HG03432 (cell line): ENCODE data around the gene ELL.

Experiments
- ATAC-seq: cut with Tn5 transposase; IDR thresholded peaks from one replicate; pipeline ENCODE4 v1.9.1; 2021; ENCODE audit warnings: mild to moderate bottlenecking, moderate library complexity; ENCODE audit not compliant: unreplicated experiment

ELL gene

DNA sequence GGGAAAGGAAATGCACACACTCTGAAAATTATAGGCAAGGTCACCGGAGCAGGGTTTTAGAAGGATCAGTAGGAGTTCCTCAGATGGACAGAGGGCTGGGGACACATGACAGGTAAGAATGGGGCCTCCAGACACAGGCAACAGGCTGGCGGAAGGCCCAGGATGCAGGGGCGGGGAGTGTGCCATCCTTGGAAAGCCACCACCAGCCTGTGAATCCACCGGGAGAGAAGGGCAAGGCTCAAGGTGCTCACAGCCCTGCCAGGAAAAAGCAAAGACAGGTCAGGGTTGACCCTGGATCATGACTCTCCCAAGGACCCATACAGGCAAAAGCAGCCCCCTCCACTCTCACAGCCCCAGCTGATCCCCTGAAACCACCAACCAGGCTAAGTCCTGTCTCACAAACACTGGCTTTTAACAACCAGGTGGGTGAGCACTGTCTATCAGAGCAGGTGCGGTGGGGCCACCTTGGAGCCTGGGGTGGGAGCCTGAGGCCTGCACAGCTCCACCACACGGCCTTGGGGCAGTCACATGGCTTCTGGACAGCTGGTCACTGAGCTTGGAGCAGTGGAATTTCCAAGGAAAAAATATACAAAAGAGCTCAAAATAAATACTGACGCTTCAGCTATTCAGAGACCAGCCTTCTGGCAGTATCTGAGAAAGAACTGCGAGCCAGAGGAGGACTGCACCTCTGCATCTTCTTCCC lies 48.7 kb downstream of the ELL start:
- ATAC-seq, result no peak

DNA sequence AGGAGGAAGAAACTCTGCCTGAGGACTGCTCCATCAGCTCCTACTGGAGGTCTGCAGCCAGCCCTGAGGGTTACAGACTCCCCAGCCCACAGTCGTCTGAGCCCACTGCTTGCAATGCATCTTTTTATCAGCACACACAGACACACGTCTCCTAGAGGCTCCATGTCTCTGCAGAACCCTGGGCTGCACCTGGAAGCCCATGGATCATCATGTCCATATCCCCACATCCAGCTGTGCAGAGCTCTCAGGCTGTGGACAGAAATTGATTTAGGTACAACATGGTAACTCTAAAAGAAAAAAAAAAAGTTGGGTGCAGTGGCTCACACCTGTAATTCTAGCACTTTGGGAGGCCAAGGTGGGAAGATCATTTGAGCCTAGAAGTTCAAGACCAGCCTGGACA lies 51.1 kb downstream of the ELL start:
- no peak for ATAC-seq

DNA sequence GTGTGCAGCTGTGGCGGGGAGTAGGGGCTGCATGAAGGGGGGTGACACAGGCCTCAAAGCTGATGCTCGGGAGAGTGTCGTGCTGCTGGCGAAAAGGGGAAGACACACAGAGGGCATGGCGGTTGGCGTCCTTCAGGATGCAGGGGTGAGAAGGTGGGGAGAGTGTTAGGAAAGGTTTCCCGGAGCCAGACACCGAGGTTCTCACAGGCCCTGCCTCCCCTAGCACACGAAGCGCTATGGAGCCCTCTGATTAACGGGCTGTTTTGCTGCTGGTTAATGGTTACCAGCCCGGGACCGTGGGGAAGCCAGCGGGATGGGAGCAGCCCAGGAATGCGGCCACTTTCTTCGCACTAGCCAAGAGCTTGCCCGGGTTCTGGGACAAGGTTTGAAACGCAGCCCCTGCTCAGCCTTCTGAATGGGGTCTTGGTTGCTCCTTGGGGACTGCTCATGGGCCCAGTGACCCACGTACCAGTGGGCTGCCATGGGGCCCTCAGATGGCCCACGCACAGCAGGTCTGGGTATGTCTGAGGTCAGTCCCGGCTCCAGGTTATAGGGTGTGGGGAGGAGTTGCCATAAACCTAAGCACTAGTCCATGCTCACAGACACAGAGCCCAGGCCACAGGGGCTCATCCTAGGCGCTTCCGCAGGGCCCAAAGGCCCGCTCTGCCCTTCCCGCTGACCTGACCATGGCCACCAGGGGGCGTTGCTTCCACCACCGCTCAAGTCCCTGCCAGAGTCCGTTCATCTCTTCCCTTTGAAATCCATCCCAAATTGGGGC lies 52.6 kb downstream of the ELL start:
- no peak for ATAC-seq

DNA sequence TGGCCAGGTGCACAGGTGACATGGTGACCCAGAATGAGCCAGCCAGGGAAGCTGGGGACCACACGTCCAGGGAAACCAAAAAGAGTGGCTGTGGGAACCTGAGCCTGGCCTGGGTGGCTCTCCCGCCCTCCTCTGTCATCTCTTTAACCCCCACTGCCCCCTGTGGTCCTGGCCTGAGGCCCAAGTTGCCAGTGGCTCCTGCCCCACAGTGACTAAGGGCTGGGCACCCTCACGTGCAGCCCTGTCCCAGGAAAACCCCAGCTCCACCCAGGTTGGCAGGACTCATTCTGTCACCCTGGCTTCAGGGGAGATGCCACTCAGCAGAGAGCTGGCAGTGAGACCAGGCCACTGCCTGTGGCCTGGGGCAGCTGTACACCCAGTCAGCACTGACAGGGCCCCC lies 53.4 kb downstream of the ELL start:
- no peak for ATAC-seq

DNA sequence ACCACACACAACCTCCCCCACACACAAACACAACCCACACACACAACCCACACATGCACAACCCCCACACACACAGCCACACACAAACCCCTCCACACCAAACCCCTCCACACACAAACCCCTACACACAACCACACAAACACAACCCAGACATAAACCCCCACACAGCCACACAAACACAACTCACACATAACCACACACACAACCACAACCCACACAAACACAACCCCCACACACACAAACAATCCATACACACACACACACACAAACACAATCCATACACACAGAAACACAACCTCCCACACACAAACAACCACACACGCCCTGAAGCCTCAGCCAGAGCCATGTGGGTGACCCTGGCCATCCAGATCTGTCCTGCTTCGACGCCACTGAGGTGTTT lies 53.9 kb downstream of the ELL start:
- ATAC-seq, result no peak

DNA sequence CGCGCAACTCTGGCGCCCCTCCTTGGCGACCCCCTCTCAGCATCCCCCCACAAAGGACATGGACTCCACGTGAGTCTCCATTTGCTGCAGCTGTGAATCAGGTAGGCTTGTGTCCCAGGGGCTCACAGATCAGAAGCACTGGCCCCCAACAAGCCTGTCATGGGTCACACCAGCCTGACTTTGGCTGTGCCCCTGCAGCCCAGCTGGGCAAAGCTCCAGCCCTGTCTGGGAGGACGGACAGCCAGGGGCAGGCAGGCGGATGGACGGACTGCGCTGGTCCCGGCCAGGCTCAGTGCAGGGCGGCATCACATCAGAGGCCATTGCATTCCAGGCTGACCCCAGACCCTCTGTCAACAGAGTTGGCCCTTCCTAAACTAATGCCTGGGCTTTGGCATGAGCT lies 55.5 kb downstream of the ELL start:
- ATAC-seq, result no peak

DNA sequence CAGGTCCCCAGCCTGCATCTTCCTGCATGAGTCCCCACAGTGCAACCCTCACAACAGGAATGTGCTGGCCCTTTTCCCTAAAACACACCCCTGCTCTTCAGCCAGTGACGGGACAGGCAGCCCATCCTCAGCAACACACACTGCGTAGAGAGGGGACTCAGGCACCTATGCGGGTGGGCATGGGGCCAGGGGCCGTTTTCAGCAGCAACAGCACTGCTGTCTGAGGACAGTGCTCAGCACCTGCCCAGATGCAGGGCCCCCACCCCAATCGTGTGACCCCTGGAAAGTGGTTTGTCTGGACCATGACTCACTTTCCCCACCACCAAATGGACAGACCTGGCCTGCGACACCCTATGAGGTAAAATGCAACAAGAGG lies 55.9 kb downstream of the ELL start:
- no peak for ATAC-seq

DNA sequence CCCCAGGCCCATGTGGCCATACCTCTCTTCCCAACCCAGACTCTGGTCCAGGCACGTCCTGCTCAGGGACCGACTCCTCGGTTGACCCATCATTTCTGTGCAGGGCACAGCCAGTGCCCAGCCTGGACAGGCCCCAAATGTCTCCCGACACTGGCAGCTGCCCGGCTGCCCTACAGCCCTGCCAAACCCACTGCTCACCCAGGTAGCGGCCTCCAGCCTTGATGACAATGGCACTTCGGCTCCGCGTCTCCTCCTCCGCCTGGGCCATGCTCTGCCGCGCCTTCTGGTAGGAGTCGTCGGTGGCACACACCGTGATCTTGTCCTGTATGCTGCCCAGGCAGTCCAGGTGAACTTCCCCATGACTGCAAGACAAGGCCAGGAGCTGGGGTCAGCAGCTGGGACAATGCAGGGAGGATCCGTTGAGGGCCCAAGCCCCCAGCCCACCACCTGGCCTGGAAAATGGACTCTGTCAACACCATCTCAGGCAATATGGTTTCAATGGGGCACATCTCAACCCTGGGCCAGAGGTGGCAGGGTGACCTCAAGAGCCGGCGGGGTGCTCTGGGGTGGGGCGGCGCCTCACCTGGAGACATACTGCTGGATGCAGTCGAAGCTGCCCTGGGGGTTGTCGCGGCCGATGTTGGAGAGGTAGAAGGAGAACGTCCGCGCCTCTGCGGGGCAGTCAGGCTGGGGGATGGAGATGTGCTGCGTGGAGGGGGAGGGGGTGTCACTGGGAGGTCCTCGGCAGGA lies 56.5 kb downstream of the ELL start:
- ATAC-seq, result no peak

DNA sequence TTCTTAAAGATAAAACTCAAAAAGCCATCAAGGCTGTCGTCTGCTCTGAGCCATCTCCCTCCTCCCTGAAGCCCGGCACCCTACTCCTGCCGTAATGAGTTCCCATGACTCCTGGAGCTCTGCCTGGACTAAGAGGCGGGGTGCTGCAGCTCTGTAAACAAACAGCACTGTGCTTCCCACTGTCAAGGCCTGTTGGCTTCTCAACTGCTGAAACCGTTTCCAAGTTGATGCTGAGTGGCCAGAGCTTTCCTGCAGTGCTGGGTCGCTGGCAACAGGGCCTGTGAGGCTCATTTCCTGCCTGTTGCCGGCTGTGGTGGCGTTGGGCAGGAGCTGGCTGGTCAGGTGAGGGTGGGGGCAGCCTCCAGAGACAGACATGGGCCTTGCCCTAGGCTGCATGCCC lies 57.2 kb downstream of the ELL start:
- no peak for ATAC-seq

DNA sequence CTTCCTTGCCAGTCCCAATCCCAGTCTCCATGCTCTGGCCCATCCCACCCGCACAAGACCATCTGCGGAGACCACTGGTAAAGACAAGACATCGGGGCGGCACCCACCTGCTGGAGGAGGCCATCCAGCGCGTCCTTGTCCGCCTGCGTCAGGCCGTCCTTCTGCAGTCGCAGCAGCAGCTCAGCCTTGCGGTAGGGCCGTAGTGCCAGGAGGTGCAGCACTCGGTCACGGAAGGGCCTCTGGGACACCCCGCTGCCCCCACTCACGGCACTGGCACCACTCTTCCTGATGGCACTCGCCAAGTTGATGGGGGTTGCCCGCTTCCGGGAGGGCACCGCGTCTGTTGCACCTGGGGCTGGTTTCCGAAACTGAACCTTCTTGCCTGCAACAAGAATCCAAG lies 60.4 kb downstream of the ELL start:
- ATAC-seq, result no peak

DNA sequence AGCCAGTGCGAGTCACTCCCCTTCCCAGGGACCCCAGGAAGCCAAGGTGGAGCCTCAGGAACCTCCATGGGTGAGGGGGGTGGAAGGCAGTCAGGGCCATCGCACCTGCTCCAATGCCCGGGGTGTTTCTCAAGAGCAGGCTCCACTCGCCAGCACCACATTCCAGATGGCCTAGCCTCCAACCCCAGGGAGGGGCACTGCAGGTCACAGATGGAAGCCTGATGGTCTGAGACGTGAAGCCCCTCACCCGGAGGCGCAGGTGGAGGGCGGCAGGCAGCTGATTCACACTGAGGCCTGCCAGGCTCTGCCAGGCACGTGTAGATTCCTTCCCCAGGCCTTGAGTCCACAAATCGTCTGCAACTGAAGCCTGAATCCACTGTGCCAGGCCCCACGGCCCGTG lies 61.0 kb downstream of the ELL start:
- ATAC-seq, result no peak

DNA sequence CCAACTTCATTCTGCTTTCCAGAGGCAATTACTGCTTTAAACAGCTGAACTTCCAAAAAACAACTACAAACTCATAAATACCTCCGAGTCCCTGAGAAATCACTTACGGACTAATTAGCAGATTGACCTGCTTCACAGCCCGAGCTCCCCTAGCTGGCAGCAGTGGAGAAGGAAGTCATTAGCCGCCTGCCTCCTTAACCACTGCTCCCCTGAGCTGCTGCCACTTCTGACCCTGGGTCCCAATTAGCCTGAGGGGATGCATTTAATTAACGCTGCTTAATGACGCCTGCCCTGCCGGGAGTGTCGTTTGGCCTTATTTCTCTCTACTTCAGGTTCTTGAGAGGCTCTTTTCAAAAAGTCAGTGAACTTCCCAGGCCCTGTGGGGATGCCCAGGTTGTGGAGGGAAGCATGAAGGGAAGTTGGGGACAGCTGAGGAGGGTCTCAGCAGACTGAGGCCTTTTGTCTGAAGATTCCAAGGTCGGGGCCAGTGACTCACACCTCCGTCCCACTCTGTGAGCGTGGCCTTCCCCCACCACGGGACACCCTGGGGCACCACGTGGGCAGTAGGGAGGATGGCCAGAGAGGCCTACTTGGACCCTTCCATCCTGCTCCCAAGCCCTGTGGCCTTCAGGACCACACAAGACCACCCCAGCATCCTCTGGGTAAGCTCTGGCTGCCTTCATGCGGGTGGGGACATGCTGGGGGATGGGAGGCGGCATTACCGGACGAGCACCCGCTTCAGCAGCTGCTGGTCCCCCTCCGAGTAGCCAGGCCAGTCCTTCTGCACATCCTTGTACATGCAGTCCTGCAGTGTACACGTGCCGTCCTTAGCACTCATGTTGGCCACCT lies 64.2 kb downstream of the ELL start:
- no peak for ATAC-seq

DNA sequence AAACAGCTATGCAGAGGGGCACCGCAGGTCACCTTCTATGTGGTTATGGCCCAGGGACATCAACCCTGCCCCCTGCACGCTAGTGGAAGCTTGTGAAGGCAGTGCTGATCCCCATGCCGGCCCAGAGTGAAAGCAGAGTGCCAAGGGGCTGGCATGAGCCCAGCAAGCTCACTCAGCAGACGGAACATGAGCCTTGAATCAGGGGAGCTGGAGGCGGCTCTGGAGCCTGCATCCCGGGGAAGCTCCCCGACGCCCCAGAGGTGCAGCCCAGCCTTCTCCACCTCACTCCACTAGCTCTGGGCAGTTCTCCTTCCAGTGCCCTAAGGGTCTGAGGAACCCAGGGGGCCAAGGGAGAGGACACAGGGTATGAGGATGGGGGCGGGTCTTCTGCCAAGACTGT lies 64.9 kb downstream of the ELL start:
- no peak for ATAC-seq

DNA sequence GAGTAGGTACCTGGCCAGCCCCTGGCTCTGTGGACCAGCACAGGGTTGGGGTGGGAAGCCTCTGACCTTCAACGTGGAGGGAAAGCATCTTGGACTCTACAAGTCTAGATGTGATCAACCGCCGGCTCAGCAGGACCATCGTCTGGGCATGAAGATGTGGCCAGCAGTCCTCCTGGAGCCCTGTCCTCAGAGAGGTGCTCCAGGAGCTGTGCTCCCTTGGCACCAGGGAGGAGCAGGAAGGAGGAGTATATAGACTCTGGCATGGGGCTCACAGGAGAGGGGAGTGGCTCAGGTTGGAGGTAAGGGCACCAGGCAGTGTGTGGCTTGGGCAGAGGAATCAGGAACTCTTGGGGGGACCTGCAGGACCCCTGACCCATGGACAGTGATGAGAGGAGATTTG lies 65.6 kb downstream of the ELL start:
- no peak for ATAC-seq

DNA sequence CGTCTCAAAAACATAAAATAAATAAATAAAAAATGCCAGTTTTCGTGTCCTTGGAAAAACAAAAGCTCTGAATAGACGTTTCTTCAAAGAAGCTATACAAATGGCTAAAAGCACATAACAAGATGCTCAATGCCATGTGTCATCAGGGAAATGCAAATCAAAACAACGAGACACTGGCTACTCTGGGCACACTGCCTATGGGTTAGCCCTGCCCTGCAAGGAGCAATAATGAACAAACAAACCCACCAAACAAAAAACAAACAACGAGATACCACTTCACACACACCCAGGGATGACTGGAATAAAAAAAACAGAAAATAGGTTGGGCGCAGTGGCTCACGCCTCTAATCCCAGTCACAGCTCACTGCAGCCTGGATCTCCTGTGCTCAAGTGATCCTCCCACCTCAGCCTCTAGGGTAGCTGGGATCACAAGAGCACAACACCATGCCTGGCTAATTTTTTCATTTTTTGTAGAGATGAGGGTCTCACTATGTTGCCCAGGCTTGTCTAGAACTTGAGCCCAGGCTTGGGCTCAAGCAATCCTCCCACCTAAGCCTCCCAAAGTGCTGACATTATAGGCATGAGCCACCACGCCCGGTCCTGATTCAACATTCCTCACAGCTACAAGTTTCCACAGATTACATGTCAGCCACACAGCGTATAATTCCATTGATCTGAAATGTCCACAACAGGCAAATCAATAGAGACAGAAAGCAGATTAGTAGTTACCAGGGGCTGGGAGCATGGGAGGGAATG lies 68.4 kb downstream of the ELL start:
- no peak for ATAC-seq

DNA sequence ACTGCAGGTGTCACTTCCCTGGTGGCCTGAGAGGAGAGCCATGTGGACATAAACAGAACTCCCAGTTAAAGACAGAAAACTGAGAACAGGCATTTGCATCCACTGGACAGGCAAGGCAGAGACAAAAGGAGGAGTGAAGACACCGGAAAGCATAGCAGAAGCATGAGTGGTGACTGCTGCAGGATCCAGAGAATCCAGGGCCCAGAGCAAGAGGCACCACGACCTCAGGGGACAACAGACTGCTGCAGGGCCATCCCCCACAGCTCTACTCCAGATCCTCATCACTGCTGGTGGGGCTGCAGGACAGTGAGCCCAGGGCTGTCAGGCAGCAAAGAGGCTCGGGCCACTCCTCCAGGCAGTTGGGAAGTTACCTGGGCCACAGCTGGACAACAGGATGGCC lies 69.5 kb downstream of the ELL start:
- no peak for ATAC-seq

DNA sequence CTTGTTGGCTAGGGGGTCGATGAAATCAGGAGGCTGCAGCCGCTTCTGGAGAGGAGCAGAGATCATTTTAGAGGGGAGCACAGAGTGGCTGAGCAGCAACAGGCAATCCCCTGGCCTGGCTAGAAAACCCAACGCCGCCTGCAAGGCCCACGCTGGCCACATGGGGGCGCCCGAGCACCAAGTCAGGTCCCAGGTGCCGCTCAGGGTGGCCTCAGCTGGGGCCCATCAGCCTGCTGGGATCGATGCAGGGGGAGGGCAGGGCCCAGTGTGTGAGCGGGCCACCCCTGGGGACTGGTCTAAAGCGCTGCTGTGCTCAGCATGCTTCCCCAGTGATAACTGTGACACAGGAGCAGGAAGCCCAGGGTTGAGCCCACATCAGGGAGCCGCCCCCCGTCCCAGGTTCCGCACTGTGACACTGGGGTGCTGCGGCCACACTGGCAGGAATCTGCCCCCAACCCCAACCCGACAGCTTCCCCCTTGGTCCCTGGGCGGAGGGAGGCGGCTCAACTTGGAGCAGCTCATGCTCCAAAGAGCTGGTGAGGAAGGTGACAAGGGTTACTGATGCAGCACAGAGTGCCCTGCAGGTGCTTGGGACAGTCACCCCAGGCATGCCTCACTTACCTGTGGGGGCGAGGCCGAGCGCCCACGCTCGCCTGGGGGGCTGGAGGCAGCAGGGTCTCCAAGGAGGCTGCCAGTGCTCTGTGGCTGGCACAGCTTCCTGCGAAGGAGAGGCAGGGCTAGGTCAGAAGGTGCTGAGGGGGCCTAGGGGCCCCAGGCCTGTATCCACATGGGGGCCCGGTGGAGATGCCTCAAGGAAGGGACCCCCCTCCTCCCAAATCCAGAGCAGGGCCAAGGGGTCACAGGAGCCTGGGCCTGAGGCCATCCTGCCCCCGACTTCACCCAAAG lies 70.7 kb downstream of the ELL start:
- no peak for ATAC-seq

DNA sequence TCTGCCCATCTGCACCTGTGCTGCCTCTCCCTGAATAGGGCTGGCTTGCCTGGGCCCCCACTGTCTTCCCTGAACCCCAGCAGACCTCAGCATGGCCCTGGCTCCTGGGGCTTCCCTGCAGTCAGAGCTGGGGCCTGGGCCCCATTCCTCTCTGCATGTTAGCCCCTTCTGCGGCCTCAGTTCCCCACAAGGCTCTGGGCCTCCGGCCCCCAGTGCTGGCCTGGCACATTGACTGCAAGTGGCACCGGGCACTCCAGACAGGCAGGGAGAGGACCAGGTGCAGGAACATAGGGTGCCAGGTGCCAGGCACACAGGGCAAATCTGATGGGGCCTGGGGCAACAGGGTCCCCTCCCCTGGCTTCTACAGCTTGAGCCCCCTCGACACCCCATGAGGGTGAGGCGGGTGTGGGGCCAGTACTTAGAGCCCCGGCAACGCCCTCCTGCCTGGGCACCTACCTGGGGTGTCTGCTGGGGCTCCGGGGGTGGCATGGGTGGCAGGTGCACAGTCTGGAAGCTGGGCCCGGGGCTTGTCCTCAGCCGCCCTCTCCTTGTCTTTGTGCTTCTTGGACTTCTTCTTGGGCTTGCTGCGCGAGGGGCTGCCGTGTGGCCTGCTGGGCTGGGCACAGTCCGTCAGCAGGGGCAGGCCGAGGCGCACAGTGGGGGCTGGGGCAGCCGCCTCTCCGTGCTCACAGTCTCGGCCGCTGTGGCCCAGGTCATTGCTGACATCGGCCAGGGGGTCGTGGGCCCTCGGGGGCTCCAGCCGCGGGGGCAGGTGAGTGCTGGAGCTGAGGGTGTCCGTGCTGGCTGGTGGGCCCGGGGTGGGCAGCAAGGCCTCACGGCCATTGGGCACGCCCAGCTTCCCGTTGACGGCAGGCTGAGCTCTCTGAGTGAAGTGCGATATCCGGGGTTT lies 71.6 kb downstream of the ELL start:
- ATAC-seq, result no peak
